OCI-LY1 (cell line): ENCODE data around the gene PPP2R3C.
"Not testable (repeated sequence)": the region's sequence is repeated elsewhere in the genome, so short reads cannot be mapped to it uniquely, and the experiment has no call there.

Experiments used
- H2AFZ ChIP-seq: fragments of 200-600 bp; sonication (generic), shearing (Covaris generic); 2 replicates; pipeline ENCODE4 v1.6.0; 2014; ENCODE audit warnings: antibody characterized with exemption, mild to moderate bottlenecking, low read length
- H3F3A ChIP-seq: fragments of 200-600 bp; sonication (generic), shearing (Covaris generic); 2 replicates; pipeline ENCODE4 v1.6.0; 2014; ENCODE audit warnings: mild to moderate bottlenecking, antibody characterized with exemption, low read length, moderate library complexity; ENCODE audit not compliant: insufficient read depth
- H3K27ac ChIP-seq: fragments of 200-600 bp; sonication (generic); 2 replicates; pipeline ENCODE4 v1.5.1; 2014; ENCODE audit warnings: low read length, mixed run types, mild to moderate bottlenecking, low read depth; ENCODE audit not compliant: poor library complexity, severe bottlenecking
- H3K27me3 ChIP-seq: fragments of 200-600 bp; sonication (generic); 2 replicates; pipeline ENCODE4 v1.6.0; 2014; ENCODE audit warnings: antibody characterized with exemption, mild to moderate bottlenecking, low read length, moderate library complexity; ENCODE audit not compliant: insufficient read depth
- H3K36me3 ChIP-seq: fragments of 200-600 bp; sonication (generic); 2 replicates; pipeline ENCODE4 v1.6.1; 2014; ENCODE audit warnings: mild to moderate bottlenecking, antibody characterized with exemption, low read length, moderate library complexity, mixed read lengths; ENCODE audit not compliant: insufficient read depth
- H3K4me1 ChIP-seq: fragments of 200-600 bp; sonication (generic); 2 replicates; pipeline ENCODE4 v1.5.1; 2014; ENCODE audit warnings: mild to moderate bottlenecking, low read length, moderate library complexity; ENCODE audit not compliant: insufficient read depth, severe bottlenecking
- H3K4me2 ChIP-seq: fragments of 200-600 bp; sonication (generic), shearing (Covaris generic); 2 replicates; pipeline ENCODE4 v1.6.1; 2014; ENCODE audit warnings: low read length
- H3K4me3 ChIP-seq: fragments of 200-600 bp; sonication (generic); 2 replicates; pipeline ENCODE4 v1.5.1; 2014; ENCODE audit warnings: low read length, low read depth, mild to moderate bottlenecking, mixed read lengths; ENCODE audit not compliant: poor library complexity, severe bottlenecking
- H3K79me2 ChIP-seq: fragments of 200-600 bp; shearing (Covaris generic); 2 replicates; pipeline ENCODE4 v1.6.1; 2016; ENCODE audit warnings: mixed run types, low read length, mixed read lengths; ENCODE audit not compliant: insufficient read depth
- H3K9ac ChIP-seq: fragments of 200-600 bp; sonication (generic), shearing (Covaris generic); 2 replicates; pipeline ENCODE4 v1.6.1; 2014; ENCODE audit warnings: mild to moderate bottlenecking, low read length, mixed read lengths
- H3K9me2 ChIP-seq: fragments of 200-600 bp; sonication (generic), shearing (Covaris generic); 2 replicates; pipeline ENCODE4 v1.6.1; 2014; ENCODE audit warnings: low read depth, mild to moderate bottlenecking, low read length, mixed read lengths
- H3K9me3 ChIP-seq: fragments of 200-600 bp; shearing (Covaris generic); 2 replicates; pipeline ENCODE4 v1.6.1; 2014; ENCODE audit warnings: low read length, mixed read lengths
- H4K20me1 ChIP-seq: fragments of 200-600 bp; sonication (generic), shearing (Covaris generic); 2 replicates; pipeline ENCODE4 v1.6.0; 2016; ENCODE audit warnings: mild to moderate bottlenecking, low read length; ENCODE audit not compliant: insufficient read depth
- CTCF ChIP-seq: fragments of 200-600 bp; sonication (generic), shearing (Covaris generic); IDR thresholded peaks from 2 replicates; pipeline ENCODE4 v1.5.1; 2017; ENCODE audit warnings: mild to moderate bottlenecking, antibody characterized with exemption, low read length, moderate library complexity, mixed read lengths
- EZH2 ChIP-seq: fragments of 200-600 bp; sonication (generic), shearing (Covaris generic); IDR thresholded peaks from 2 replicates; pipeline ENCODE4 v1.8.0; 2017; ENCODE audit warnings: borderline replicate concordance, mixed run types, mild to moderate bottlenecking, antibody characterized with exemption, low read length, moderate library complexity, mixed read lengths

PPP2R3C gene

GRCh38 chr14:35044939-35045797 lies 76.6 kb downstream of the PPP2R3C start:
- no peaks in the 10 kb centered on the region for H3K27me3 ChIP-seq
- no peak for TF ChIP-seq CTCF
- TF ChIP-seq EZH2: no peak
- no peaks in the 10 kb centered on the region for H3K9me2 ChIP-seq
- H3K4me1 ChIP-seq: peaks cover 18% of the 10 kb centered on the region
- H3K79me2 ChIP-seq: no peaks in the 10 kb centered on the region
- peak overlapping the region; percentile 70 for H3K9ac ChIP-seq
- H3F3A ChIP-seq: 0 out of 2 replicates have a peak, but pooled peaks cover 3% of the 10 kb centered on the region
- peak overlapping the region; percentile 85 for H3K4me2 ChIP-seq
- H3K36me3 ChIP-seq: no peaks in the 10 kb centered on the region
- H3K27ac ChIP-seq: peak overlapping the region; percentile 68
- H3K9me3 ChIP-seq: no peaks in the 10 kb centered on the region
- no peaks in the 10 kb centered on the region for H4K20me1 ChIP-seq
- H2AFZ ChIP-seq: peak overlapping the region; percentile 7; the same call in 1 of the 2 replicates
- H3K4me3 ChIP-seq: peak overlapping the region; percentile 73

- no peak overlapping the region for H3K27ac ChIP-seq
- no peak overlapping the region for H3K4me3 ChIP-seq
- H3K4me1 ChIP-seq: peaks cover 18% of the 10 kb centered on the region
- H3K27me3 ChIP-seq: no peaks in the 10 kb centered on the region
- H3K36me3 ChIP-seq: no peaks in the 10 kb centered on the region
- TF ChIP-seq CTCF (no peak), EZH2 (no peak)
- 0 out of 2 replicates have a peak, but pooled peaks cover 3% of the 10 kb centered on the region for H3F3A ChIP-seq
- H3K4me2 ChIP-seq: no peak overlapping the region
- no peak overlapping the region for H2AFZ ChIP-seq
- no peak overlapping the region for H3K9ac ChIP-seq
- no peaks in the 10 kb centered on the region for H3K9me2 ChIP-seq
- H3K79me2 ChIP-seq: no peaks in the 10 kb centered on the region
- no peaks in the 10 kb centered on the region for H4K20me1 ChIP-seq
- H3K9me3 ChIP-seq: no peaks in the 10 kb centered on the region
Measured at GRCh38 chr14:35043046-35043445, 78.7 kb downstream of the PPP2R3C start.

- Histone ChIP-seq H3K27ac (no peak overlapping the region), H3K9me3 (no peaks in the 10 kb centered on the region), H3K27me3 (no peaks in the 10 kb centered on the region), H3K4me3 (no peak overlapping the region), H3K79me2 (no peaks in the 10 kb centered on the region), H3K4me1 (peaks cover 15% of the 10 kb centered on the region), H4K20me1 (no peaks in the 10 kb centered on the region), H3K36me3 (no peaks in the 10 kb centered on the region), H3K9me2 (no peaks in the 10 kb centered on the region), H3K4me2 (no peak overlapping the region), H3F3A (0 out of 2 replicates have a peak, but pooled peaks cover 3% of the 10 kb centered on the region), H3K9ac (no peak overlapping the region), H2AFZ (no peak overlapping the region)
- no peak for TF ChIP-seq EZH2
- no peak for TF ChIP-seq CTCF
Measured at GRCh38 chr14:35042632-35043031, 79.2 kb downstream of the PPP2R3C start.

GRCh38 chr14:35038312-35038711 lies 83.5 kb downstream of the PPP2R3C start:
- H3K4me1 ChIP-seq, H3F3A ChIP-seq, H3K9ac ChIP-seq, H3K9me3 ChIP-seq, H2AFZ ChIP-seq, H3K4me3 ChIP-seq, H3K27me3 ChIP-seq, H3K9me2 ChIP-seq, H3K79me2 ChIP-seq, H3K4me2 ChIP-seq, H3K36me3 ChIP-seq, H3K27ac ChIP-seq, H4K20me1 ChIP-seq: not testable (repeated sequence)
